NCI-H146 treated with DMSO at 0.1 percent for 48 hours (cell line): ENCODE results near the gene TANC1.

ENCODE experiments used
- DNase-seq: peaks from one replicate; lab custom pipeline; 2025; ENCODE audit not compliant: unreplicated experiment; lab: John Stamatoyannopoulos, UW

Gene TANC1

DNA sequence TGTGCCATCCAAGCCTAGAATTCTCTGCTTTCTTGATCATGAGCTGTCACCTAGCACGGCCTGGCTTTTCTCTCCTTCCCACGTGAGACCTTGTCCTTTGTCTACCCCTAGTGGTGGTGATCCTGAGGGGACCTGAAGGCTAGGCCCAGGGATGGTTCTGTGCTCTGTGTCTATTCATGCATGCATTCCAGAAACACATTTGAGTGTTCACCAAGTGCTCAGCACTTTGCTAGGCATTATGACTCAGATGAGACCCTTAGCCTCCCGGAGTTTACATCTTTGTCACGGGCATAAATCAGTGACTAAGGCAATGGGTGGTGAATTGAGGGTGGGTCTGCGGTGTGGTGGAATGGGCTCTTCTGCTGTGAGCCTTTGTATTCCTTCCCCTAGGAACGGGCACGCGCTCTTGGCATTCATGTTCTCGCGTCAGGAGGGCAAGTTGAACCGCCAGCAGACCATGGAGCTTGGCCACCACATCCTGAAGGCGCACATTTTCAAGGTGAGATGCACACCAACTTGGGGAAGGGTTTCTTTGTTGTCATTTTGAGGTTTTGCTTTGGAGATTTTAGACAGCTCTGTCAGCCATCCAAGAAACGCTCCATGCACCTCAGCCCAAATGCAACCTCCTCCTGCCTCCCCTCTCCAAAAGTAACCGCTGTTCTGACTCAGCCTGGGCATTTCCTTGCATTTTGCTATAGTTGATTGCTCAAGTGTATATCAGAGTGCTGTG is 217.1 kb downstream of the TANC1 start:
- DNase-seq, result peak; percentile 4

GRCh38 chr2:159186462-159186861 is 218.0 kb downstream of the TANC1 start:
- DNase-seq, result no peak

DNA sequence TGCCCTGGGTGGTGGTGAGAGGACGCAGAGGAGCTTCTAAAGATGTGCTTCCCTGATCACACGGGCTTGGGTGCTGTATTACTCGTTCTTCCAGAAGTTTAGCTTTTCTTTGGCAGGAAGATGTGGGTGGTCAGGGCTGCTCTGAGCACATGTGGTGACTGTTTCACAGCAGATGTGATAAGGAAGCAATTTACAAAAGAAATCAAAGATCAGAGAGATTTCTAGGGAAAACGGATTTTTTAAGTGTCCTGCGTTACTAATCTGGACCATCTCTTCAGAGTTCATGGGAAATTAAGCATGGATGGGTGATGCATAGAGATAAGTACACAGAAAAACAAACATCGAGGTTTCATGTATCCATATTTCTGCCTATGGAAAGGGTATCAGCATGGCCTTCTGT is 218.7 kb downstream of the TANC1 start:
- no peak for DNase-seq

DNA sequence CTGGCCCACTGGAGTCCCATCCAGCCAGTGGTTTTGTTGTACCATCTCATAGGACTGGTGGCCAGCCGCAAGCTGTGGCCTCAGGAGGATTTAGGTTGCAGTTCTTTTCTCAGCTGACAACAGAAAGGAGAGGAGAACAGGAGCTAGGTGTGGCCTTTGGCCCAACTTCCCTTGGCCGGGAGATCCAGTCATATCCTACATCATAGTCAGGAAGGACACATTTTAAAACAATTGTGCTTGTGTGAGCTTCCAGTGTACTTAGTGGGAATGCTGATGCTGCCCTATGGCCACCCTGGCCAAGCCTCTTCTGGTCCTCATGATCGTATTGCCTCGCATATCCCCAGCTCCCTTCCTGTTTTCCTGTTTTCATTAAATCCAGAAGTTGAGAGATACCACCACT is 220.0 kb downstream of the TANC1 start:
- DNase-seq, result no peak

GRCh38 chr2:159192371-159192918 is 224.0 kb downstream of the TANC1 start:
- DNase-seq, result no peak

GRCh38 chr2:159193791-159194190 is 225.4 kb downstream of the TANC1 start:
- DNase-seq, result no peak

GRCh38 chr2:159194241-159194640 is 225.8 kb downstream of the TANC1 start:
- DNase-seq, result no peak

DNA sequence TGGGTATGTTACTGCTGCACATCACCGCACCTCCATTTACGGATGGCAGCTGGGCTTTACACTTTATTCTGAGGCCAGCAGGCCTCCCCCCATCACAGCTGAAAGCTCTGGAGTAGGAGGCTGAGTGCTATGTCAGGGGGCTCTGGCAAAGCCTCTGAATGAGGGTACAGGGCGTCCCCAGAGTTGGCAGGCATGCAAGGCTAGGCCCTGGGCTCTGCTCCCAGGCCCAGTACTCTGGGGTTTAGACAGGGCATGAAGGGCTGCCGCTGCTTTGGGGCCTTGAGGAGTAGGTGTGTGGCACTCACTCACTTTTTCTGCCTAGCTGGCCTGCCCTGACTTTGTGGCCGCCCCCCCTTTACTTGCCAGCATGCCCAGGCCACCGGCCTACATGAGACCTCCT is 227.3 kb downstream of the TANC1 start:
- no peak for DNase-seq

GRCh38 chr2:159196393-159196925 is 228.0 kb downstream of the TANC1 start:
- no peak for DNase-seq

- no peak for DNase-seq
Observed at GRCh38 chr2:159199236-159199635, 230.8 kb downstream of the TANC1 start.

DNA sequence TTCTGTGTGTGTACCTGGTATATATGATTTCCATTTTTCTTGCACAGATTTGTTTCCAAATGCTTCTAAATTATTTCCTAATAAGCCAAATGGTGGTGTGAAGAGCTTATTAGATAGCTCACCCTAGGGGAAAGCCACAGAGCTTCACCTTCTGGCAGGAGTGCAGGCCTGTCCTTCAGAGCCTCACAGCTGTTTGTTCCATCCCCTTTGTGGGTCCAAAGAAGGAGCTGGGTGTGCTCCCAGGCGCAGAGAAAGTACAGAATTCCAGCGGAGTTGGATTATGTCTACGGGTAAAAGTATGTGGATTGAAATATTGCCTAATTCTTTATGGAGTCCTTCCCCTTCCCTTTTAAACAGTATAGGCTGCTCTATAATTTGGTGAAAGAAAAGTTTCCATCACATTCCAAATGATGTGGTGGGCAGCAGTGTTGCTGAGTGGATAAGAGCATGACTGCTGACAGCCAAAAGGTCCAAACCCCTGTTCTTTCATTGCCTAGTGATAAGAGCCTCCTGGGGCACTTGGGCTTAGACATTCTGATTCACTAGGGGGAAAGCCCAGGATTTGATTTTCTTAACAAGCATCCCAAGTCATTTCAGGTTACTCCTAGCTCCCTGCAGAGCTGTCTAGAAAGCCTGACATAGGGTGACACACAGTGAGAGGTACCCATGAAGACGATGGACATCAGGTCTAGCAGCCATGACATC is 231.5 kb downstream of the TANC1 start:
- DNase-seq, result no peak

- DNase-seq, result no peak
Observed at GRCh38 chr2:159200498-159200897, 232.1 kb downstream of the TANC1 start.

DNA sequence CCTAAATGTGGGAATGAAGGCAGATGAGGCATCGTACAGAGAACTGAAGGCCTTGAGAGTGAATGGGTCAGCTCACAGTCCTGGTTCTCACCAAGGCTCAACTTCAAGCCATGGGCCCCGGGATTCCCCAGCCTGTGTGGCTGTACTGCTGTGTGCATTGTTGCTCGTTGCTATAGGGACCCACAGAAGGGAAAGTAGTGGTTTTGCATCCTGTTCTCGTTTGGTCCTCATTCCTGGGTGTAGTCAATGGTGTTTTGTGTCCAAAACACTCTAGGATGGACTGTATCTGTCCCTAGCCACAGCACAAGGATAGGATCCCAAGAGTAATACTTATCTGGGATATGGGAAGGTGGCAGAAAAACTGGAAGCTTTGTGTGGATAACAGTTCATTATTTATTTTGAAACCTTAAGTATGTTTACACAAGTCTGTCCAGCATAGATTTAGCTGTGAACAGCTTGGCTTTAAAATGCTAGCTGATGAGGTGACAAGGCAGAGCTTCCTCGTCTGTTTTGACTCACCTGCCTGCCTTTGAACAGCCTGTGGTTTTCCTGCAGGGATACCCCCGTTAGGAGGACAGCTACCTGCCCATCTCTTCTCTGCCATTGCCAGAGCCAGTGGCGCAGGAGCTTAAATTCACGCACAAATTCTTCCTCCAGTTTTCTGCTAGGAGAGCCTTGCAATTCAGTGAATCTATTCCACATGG is 233.1 kb downstream of the TANC1 start:
- DNase-seq, result no peak

- DNase-seq, result no peak
Observed at GRCh38 chr2:159202568-159203071, 234.2 kb downstream of the TANC1 start.

DNA sequence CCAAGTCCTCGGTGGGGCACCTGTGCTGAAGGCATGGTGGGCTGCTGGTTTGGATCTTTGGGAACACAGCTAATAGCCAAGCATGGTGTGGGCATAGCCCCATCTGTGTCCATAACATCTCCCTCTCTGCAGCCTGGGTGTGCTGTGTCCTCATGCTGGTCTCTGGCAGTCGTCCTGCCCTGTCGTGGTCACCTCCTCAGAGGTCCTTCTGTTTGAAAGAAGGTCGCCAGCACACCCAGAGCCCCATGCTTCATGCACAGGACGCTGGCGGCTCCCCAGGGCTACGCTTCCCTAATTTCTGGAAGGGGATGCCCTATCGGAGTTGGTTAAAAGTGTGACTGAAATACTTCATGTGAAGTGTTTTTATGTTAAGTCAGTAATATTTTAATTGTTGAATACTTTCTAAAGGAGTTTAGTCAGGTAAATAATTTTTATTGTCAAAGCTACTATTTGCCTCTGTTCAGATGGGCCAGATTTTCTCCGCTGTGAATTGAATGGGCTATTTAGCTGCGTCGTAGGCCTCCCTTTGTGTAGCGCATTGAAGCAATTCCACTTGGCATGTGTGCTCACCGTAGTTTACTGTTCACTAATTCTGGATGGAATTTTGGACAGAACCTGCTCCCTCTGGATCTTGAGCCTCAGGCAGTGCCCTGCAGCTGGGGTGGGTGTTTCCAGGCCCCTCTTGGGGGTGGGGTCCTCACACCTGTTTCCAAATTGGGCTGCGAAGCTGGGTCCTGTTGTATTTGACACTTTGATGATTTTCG is 236.1 kb downstream of the TANC1 start:
- no peak for DNase-seq

- DNase-seq, result no peak
Observed at GRCh38 chr2:159206736-159207380, 238.4 kb downstream of the TANC1 start.

DNA sequence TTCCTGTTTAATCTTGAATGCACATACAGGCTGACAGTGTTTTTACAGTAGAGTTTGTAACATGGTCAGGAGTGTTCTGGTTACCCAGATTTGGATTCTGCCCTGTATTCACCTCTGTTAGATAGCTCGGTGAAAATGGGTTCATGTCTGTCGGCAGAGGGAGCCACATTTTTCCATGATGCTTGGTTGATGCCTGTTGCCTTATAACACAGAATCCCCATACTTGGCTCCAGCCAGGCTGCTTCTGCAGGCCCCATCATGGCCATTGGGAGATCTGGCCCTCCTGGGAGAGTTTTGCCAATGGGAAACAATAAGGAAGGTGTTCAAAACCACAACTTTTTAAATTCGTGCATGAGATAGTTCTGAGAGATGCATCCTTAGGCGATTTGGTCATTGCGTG is 240.0 kb downstream of the TANC1 start:
- no peak for DNase-seq

- peak; percentile 2 for DNase-seq
Observed at GRCh38 chr2:159209341-159210306, 241.2 kb downstream of the TANC1 start.
